Endothelial cell of umbilical vein (primary cell): ENCODE measurements around the gene FAM83F. TPM values are rescaled to one million over a fixed set of nuclear protein-coding genes. Genes with fewer than 3 reads are reported as not detected.
A peak's percentile ranks its signal among the peaks of the same experiment; 100 is the strongest.

Source experiments
- BruUV-seq: library from RNA; stranded (reverse); fragments of 400-500 nt; replicated peaks from 2 replicates; lab custom pipeline; 2021; lab: Mats Ljungman, UMichigan
- CTCF ChIA-PET: fragments of 300-600, 350-600 bp; sonication (Branson Sonifier 250); formaldehyde crosslinking; loops from one replicate; lab custom pipeline; 2021; ENCODE audit warnings: antibody characterized with exemption, inconsistent platforms; lab: Charles Lee
- POLR2A ChIA-PET: fragments of 300-600, 350-600 bp; sonication (Branson Sonifier 250); formaldehyde crosslinking; loops from one replicate; lab custom pipeline; 2021; ENCODE audit warnings: antibody characterized with exemption, inconsistent platforms; lab: Charles Lee
- DNase-seq: peaks from one replicate; pipeline ENCODE4 v3.0.0-alpha.2; 2011; ENCODE audit warnings: low read depth, low spot score
- FAIRE-seq: peaks from 2 replicates; lab custom pipeline; 2011; peaks lifted over from hg19 to GRCh38; lab: Jason Lieb, UNC
- H2AFZ ChIP-seq: 2 replicates; pipeline ENCODE4 v1.6.0; 2012; ENCODE audit warnings: low read depth, low read length, control low read depth, inconsistent platforms
- H3K27ac ChIP-seq: 2 replicates; pipeline ENCODE4 v1.5.1; 2011; ENCODE audit warnings: low read depth, mild to moderate bottlenecking, control low read depth, low read length, moderate library complexity; ENCODE audit not compliant: insufficient read depth
- H3K27me3 ChIP-seq, 2 experiments: 2 replicates each; pipeline versions ENCODE4 v1.6.0 to v1.6.1; 2011; ENCODE audit warnings: low read length in 2 of 2, mixed read lengths in 1 of 2; ENCODE audit not compliant: control insufficient read depth in 2 of 2, insufficient read depth in 2 of 2
- H3K36me3 ChIP-seq, 2 experiments: 2 replicates in 1 of 2; 3 replicates in 1 of 2; pipeline ENCODE4 v1.5.1; 2011; ENCODE audit warnings: low read length in 2 of 2, mild to moderate bottlenecking in 1 of 2, moderate library complexity in 1 of 2; ENCODE audit not compliant: control insufficient read depth in 2 of 2, insufficient read depth in 2 of 2; ENCODE audit errors: extremely low read depth in 1 of 2
- H3K4me1 ChIP-seq: 3 replicates; pipeline ENCODE4 v1.5.1; 2011; ENCODE audit warnings: mild to moderate bottlenecking, low read length; ENCODE audit not compliant: control insufficient read depth, insufficient read depth; ENCODE audit errors: extremely low read depth
- H3K4me2 ChIP-seq: 2 replicates; pipeline ENCODE4 v1.6.1; 2011; ENCODE audit warnings: low read length, control low read depth, mixed read lengths; ENCODE audit not compliant: insufficient read depth
- H3K4me3 ChIP-seq, 3 experiments: fragments of 200-600 bp in 1 of 3; sonication (generic), shearing (Covaris generic) in 1 of 3; replicated peaks in 1 of 3; 2 replicates each; pipeline ENCODE4 v1.5.1; 2011 to 2016; ENCODE audit warnings: control low read depth in 3 of 3, low read length in 3 of 3, mild to moderate bottlenecking in 2 of 3, inconsistent platforms in 1 of 3, low read depth in 1 of 3, moderate library complexity in 1 of 3; ENCODE audit not compliant: insufficient read depth in 1 of 3
- H3K79me2 ChIP-seq: 2 replicates; pipeline ENCODE4 v1.6.0; 2012; ENCODE audit warnings: low read length, inconsistent platforms; ENCODE audit not compliant: control insufficient read depth, insufficient read depth
- H3K9ac ChIP-seq: replicated peaks from 2 replicates; pipeline ENCODE3; 2011; ENCODE audit warnings: low read length, control low read depth; ENCODE audit not compliant: insufficient read depth; ENCODE audit errors: extremely low read depth
- H3K9me1 ChIP-seq: replicated peaks from 3 replicates; pipeline ENCODE4 v1.6.0; 2011; ENCODE audit warnings: mild to moderate bottlenecking, low read length; ENCODE audit not compliant: control insufficient read depth, insufficient read depth; ENCODE audit errors: extremely low read depth
- H3K9me3 ChIP-seq: replicated peaks from 2 replicates; pipeline ENCODE4 v1.5.1; 2012; ENCODE audit warnings: low read length, inconsistent platforms; ENCODE audit not compliant: control insufficient read depth, insufficient read depth
- H4K20me1 ChIP-seq: replicated peaks from 2 replicates; pipeline ENCODE3; 2011; ENCODE audit warnings: mild to moderate bottlenecking, low read length; ENCODE audit not compliant: control insufficient read depth, insufficient read depth; ENCODE audit errors: extremely low read depth
- CTCF ChIP-seq, 2 donors: IDR thresholded peaks; 1 replicate in 1 of 2; 2 replicates in 1 of 2; pipeline ENCODE4 v1.5.1; 2011; ENCODE audit warnings: low read length in 2 of 2, mild to moderate bottlenecking in 2 of 2, moderate library complexity in 2 of 2, control low read depth in 1 of 2, inconsistent platforms in 1 of 2, low read depth in 1 of 2; ENCODE audit not compliant: insufficient read depth in 1 of 2; ENCODE audit errors: extremely low read depth in 1 of 2
- MAX ChIP-seq: IDR thresholded peaks from 2 replicates; pipeline ENCODE4 v1.6.1; 2011; ENCODE audit not compliant: insufficient read depth, insufficient read length
- dilution Hi-C: fragments of 300-500 bp; cut with MboI; formaldehyde crosslinking; loops from one replicate; pipeline ENCODE4 v1.15.0; 2019; ENCODE audit warnings: low sequenced_read_pairs; ENCODE audit not compliant: extremely low pct_ligation_motif_present
- intact Hi-C: fragments of 100-400 bp; cut with micrococcal nuclease; formaldehyde crosslinking; loops from one replicate; pipeline ENCODE4 v1.10.0; 2022
- polyA plus RNA-seq, 4 experiments: library from polyadenylated mRNA; depleted of rRNA in 3 of 4; stranded (reverse) in 3 of 4; unstranded in 1 of 4; fragments of >200 nt; gene quantifications; 2 replicates each; pipeline versions ENCODE4 v1.2.1 to v1.2.3, GENCODE V29; 2011 to 2012; ENCODE audit warnings: missing spikeins in 1 of 4
- total RNA-seq: library from RNA; stranded (reverse); gene quantifications from 2 replicates; pipeline ENCODE4 v1.2.3, GENCODE V29; 2021

The FAM83F gene
- total and polyA plus RNA-seq, 2 donors (not counting 3 experiments of a cell fraction or from before 2014, with no cell fraction given), result not detected

GRCh38 chr22:40044102-40044869 lies 49.5 kb downstream of the FAM83F start:
- dilution Hi-C loops, result no loop called here
- BruUV-seq, result no TSS peak

More at GRCh38 chr22:40044102-40044869, 49.5 kb downstream of the FAM83F start:
- FAIRE-seq (peak; percentile 100), DNase-seq (peak; percentile 99)
- H2AFZ ChIP-seq, result peak overlapping the region; percentile 88
- H3K4me2 ChIP-seq, result peak overlapping the region; percentile 62
- H4K20me1 ChIP-seq, result no peaks in the 10 kb centered on the region
- H3K27me3 ChIP-seq, result peaks cover 0 to 16% of the 10 kb centered on the region in 2 experiments
- peak overlapping the region; percentile 81 for H3K9ac ChIP-seq
- no peaks in the 10 kb centered on the region for H3K9me1 ChIP-seq
- peak overlapping the region; percentile 87 for H3K27ac ChIP-seq
- H3K4me3 ChIP-seq, result peak overlapping the region; percentile 48 to 95 (median 68)
- intact Hi-C loops, result loop anchor here (1.0 to 10.0 kb wide), 4 partner anchors 133 to 302 kb away; partner anchors contain the start of genes ADSL and TNRC6B
- H3K4me1 ChIP-seq, result peaks cover 19% of the 10 kb centered on the region
- H3K9me3 ChIP-seq, result no peaks in the 10 kb centered on the region
- H3K36me3 ChIP-seq, result no peaks in the 10 kb centered on the region
- no peaks in the 10 kb centered on the region for H3K79me2 ChIP-seq
- TF ChIP-seq MAX, result peak; percentile 44
- TF ChIP-seq CTCF (IDR thresholded peaks at IDR 0.05; ENCODE audit: extremely low read depth in 1 of 2, insufficient read depth in 1 of 2, low read depth in 1 of 2, low read length in 2 of 2), result no peak
- CTCF ChIA-PET, result interaction anchor here (0.6 to 2.6 kb wide), 15 partner anchors 19 to 855 kb away, joined by 3 to 21 read pairs (median 3); partner anchors contain the start of gene TNRC6B
- POLR2A ChIA-PET, result interaction anchor here (1.0 to 1.3 kb wide), 4 partner anchors 133 to 302 kb away, joined by 3 to 9 read pairs (median 4); partner anchors contain the start of gene TNRC6B
